CD4-positive, alpha-beta T cell treated with Interferon gamma for 1 hour (primary cell): Measurements from ENCODE around the gene PSMC3.

Experiments
- DNase-seq: peaks from one replicate; pipeline ENCODE4 v3.0.0-alpha.2; 2020

The PSMC3 gene

GRCh38 chr11:47411884-47412746, 14.1 kb downstream of the PSMC3 start:
- DNase-seq = peak; percentile 57

GRCh38 chr11:47410370-47411264, 15.6 kb downstream of the PSMC3 start:
- no peak for DNase-seq

GRCh38 chr11:47409440-47410369, 16.5 kb downstream of the PSMC3 start:
- no peak for DNase-seq

- DNase-seq = no peak
These were observed 17.4 kb downstream of the PSMC3 start for GRCh38 chr11:47408598-47409439.

GRCh38 chr11:47407746-47408590, 18.3 kb downstream of the PSMC3 start, which contains the start of gene SLC39A13:
Gene SLC39A13 (plus strand): TSS chr11:47408590. CDS start chr11:47410095, 1,505 bp downstream.
- DNase-seq = peak; percentile 93

- DNase-seq = peak; percentile 35
These were observed 19.1 kb downstream of the PSMC3 start for GRCh38 chr11:47406896-47407745.

GRCh38 chr11:47403571-47403970, 22.7 kb downstream of the PSMC3 start:
- DNase-seq = no peak

GRCh38 chr11:47403135-47403534, 23.1 kb downstream of the PSMC3 start:
- no peak for DNase-seq

- DNase-seq = no peak
These were observed 25.4 kb downstream of the PSMC3 start for GRCh38 chr11:47400768-47401279.

GRCh38 chr11:47399860-47400767, 26.1 kb downstream of the PSMC3 start:
- peak; percentile 41 for DNase-seq

- DNase-seq = no peak
These were observed 27.7 kb downstream of the PSMC3 start for GRCh38 chr11:47398551-47398950.

GRCh38 chr11:47398011-47398410, 28.2 kb downstream of the PSMC3 start:
- DNase-seq = no peak

GRCh38 chr11:47396049-47396320, 30.3 kb downstream of the PSMC3 start:
- DNase-seq = no peak

- DNase-seq = no peak
These were observed 30.8 kb downstream of the PSMC3 start for GRCh38 chr11:47395223-47396048.

- peak; percentile 81 for DNase-seq
These were observed 31.7 kb downstream of the PSMC3 start for GRCh38 chr11:47394322-47395222.

- DNase-seq = peak; percentile 35
These were observed 32.3 kb downstream of the PSMC3 start for GRCh38 chr11:47394050-47394321.
